ENCODE results near the gene FBLN2.

FBLN2 gene

DNA sequence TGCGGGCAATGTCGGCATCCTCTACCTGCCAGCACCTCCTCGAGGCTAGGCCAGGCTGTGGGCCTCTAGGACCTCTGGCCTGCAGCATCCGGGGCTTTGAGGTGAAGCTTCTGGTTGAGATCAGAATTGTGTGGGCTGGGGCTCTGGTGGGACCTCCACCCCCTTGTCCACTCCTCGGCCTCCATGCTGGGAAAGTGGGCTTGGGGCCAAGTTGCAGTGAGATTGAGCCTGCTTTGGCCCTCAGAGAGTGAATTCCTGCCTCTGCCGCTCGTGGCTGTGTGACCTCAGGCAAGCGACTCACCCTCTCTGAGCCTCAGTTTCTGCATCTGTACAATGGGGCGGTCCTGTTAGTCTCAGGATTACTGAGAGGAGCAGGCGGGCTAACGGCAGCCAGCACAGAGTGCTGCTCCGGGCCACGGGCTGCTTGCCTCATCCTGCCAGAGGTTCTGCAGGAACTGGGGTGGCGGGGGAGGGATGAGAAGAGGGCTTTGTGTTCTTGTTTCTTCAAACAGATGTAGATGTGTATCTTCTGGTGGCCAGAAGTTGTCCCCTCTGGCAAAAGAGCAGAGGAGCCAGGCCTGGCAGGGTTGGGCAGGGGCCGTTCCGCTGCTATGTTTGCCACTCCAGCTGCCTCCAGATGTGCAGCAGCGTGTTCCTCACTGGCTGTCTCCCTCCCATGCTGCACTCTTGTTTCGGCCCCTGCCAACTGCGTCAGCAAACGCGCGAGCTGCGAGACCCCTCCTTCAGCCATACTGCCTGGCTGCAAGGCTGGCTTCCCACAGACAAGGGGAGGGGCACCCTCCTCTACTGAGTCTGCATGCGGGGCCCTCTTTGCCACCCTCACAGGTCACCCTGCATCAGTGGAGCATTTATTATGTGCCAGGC, 33.7 kb downstream of the FBLN2 start:
- DNase-seq (ENCODE audit: low spot score): no peak

DNA sequence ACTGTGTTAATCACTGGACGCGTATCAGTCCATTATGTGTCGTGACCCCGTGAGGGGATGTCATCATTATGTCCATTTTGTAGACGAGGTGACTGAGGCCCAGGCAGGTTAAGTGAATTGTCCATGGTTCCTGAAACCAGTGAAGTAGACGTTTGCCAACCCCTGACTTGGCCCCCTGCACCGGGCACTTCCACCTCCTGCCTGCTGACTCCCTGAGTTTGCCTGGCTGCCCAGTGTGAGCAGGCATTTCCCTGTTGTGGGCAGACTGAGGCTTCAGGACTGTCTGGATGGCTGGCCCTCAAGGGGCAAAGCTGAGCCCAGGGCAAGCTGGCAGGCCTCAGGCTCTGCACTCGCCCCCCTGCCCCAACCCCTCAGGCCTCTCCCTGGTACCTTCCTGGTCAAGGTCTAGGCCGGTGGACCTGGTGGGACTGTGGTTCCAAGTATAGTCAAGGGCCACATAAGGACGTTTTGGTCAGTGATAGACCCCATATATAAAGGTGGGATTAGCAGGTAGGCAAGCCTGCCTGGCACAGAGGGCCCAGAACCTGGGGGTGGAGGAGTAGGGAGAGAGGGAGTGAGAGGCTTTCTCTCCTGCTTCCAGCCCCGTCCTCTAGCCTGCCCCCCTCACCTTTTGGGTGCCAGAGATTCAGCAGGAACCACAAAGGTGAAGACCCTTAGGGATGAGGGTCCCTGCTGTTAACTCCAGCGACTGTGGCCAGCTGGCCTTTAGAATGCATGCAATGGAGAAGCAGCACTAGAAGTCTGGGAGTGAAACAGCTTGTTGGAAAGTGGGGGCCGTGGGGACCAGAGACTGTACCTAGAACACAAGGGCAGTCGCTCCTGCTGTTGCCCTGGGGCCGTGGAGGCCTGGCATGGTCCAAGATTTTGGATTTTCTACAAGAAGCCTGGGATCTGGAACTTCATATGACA, 34.6 kb downstream of the FBLN2 start:
- no peak for DNase-seq (ENCODE audit: low spot score)

DNA sequence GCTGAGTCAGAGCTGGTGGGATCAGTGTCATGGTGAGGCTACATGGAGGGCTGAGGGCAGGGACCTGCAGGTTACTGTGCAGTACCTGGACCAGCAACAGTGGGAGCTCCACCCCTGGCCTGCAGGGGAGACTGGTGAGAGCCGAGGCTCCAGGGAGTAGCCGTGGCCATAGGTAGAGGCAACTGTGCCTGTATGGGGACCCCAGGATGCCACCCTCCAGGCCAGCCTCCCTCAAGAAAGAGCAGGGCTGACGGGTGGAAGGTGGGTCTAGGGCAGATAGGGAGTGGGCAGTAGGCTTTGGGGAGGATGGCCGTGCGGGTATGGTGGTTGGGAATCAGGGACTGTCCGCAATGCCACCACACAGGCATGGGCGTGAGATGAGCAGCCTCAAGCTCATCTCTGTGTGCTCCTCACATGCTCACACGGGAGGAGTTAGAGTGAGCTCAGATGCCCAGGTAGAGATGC, 35.5 kb downstream of the FBLN2 start:
- DNase-seq (ENCODE audit: low spot score): no peak

DNA sequence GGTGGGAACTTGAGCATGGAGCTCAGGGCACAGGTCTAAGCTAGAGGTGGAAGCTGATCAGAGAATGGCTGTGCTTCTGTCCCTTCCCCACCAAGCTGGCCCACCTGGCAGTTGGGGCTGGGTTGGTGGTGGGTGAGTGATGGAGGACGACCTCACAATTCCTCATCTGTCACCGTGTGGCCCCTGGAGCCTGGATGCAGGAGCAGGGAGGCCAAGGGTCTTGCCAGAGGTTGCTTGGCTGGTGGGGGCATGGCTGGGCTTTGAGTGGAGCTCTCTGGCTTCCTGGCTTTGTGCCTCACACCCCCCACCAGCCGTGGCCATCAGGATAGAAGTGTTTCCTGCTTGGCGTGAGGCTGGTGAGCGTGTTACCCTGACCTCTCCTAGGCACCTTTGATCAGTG, 36.0 kb downstream of the FBLN2 start:
- DNase-seq (ENCODE audit: low spot score): no peak

DNA sequence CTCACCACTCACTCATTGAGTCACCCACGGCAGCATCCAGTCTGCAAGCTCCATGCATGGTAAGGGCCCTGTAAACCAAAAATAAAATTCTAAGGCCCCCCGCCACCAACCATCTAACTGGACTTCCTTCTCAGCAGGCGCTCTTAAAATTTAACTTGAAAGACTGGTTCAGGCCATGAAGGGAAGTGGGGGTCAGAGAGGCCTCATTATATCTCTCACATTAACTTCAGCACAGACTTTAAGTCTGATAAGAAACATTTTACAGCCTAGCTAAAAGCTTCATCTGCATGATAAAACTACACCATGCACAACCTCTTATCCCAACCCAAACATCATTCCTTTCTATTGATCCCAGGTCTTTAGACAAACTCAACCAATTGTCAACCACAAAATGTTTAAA, 38.5 kb downstream of the FBLN2 start:
- no peak for DNase-seq (ENCODE audit: low spot score)

DNA sequence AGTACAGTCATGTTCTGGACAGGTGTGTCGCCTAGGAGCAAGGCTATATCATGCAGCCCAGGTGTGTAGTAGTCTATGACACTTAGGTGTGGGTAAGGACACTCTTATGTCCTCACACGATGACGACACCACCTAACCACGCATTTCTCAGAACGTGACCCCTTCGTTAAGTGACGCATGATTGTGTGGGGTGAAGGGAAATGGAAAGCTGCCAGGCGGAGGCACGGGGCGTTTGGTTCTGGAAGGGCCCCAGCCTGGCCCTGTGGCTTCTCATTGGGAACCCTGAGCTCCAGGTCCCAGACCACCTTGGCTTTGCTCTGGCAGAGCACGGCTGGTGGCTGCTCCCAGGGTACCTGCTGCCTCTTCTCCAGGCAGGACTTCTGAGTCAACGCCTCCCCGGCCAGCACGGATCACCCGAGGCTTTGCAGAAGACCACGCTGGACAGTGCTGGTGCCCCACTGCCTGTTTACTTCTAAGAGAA, 39.3 kb downstream of the FBLN2 start:
- DNase-seq (ENCODE audit: low spot score): no peak

DNA sequence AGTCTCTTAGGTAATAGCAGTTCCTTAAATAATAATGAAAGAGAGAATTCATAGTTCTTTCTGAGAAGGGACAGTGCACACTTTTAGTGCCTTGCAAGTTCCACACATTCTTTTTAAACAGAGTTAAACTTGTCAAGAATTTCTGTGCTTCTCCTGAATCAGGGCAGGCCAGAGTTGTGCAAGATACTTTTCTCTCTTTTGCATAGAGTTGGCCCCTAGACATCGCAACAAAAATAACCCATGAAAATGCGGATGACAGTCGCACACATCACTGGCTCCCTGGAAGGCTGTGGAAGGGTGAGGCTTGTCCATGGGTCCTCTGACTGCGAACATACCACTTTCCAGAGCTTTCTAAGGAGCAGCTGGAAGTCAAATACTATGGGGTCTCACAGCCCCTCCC, 40.1 kb downstream of the FBLN2 start:
- DNase-seq (ENCODE audit: low spot score): no peak

DNA sequence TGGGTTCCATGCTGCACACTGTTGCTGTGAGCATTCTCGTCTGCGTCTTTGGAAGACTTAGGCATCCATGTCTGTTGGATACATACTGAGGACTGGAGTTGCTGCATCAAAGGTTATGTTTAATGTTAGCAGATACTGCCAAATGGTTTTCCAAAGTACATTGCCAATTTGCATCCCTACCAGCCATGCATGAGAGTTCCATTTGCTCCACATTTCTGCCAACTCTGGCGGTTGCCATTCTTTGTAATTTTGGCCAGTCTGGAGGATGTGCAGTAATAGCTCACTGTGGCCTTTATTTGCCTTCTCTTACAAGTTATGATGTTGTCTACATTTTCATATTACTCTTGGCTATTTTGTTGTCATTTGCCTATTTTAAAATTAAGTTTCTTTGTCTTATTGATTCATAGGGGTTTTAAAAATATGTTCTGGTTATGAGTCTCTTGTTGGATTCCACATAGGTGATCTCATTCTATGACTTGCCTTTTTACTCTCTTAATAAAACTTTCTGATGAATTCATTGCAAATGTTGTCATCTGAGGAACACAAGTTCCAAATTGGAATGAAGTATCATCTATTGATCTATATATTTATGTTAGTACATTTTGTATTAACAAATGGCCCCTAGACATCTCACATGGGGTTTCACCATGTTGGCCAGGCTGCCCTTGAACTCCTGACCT, 42.1 kb downstream of the FBLN2 start:
- no peak for DNase-seq (ENCODE audit: low spot score)

DNA sequence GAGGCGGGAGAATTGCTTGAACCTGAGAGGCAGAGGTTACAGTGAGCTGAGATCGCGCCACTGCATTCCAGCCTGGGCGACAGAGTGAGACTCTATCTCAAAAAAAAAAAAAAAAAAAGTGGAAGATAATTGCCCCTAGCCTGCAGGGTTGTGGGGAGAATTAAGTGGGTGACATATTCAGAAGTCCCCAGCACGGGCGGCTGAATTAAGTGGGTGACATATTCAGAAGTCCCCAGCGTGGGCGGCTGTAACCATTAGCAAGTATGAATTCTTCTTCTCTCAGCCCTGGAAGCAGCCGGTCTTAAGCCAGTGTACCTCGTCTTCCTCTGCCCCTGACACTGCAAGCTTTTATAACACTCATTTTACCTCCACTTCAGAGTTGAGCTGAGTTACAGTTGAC, 44.7 kb downstream of the FBLN2 start:
- no peak for DNase-seq (ENCODE audit: low spot score)

DNA sequence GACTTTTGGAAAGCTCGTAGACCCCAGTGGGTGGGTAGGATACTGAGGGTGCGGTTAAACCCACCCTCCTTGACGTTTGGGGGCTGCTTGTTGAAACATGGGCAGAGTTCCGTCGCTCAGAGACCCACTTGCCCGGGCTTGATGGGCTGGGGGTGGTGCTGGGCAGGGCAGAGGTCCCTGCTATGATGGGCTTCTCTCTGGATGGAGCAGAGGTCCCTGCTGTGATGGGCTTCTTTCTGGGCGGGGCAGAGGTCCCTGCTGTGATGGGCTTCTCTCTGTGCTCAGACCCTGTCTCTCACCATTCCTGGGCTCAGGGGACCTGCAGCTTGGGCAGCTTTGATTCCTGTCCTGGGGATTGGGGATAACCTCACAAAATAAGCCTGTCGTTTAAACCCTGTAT, 45.2 kb downstream of the FBLN2 start:
- no peak for DNase-seq (ENCODE audit: low spot score)

DNA sequence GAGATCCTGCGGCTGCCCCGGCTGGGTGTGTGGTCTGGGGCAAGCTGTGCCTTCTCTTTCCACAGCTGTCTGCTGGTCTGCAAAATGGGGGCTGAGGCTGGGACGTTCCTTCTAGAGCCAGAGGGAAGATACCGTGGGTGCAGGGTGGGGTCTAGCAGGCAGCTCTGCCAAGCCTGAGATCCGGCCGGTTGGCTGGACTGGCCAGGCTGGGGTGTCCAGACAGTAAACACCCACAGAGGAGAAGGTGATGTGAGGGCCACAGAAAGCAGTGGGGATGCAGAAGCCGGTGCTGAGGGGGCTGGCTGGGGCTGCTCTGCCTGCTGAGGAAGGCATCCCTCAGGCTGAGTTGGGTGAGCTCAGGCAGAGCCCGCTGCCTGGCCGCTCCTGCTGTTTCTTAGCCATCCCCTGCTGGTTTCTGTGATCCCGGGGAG, 46.1 kb downstream of the FBLN2 start:
- DNase-seq (ENCODE audit: low spot score): no peak

DNA sequence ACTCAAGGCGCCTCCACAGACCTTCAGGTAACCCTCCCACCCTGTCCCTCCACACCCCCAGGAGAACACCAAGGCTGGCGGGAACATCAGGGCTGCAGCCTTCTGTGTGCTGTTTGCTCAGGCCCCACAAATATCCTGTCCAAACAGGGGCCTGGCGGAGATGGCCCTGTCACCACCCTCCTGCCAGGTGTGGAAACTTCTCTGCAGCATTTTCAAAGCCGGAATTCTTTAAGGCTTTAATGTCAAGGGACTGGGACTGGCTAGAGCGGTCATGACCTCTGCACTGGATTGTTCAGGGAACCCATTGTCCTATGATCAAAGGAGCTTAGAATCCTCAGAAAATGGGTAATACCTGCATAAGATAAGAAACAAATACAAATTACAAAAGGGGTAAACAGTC, 46.6 kb downstream of the FBLN2 start:
- no peak for DNase-seq (ENCODE audit: low spot score)

DNA sequence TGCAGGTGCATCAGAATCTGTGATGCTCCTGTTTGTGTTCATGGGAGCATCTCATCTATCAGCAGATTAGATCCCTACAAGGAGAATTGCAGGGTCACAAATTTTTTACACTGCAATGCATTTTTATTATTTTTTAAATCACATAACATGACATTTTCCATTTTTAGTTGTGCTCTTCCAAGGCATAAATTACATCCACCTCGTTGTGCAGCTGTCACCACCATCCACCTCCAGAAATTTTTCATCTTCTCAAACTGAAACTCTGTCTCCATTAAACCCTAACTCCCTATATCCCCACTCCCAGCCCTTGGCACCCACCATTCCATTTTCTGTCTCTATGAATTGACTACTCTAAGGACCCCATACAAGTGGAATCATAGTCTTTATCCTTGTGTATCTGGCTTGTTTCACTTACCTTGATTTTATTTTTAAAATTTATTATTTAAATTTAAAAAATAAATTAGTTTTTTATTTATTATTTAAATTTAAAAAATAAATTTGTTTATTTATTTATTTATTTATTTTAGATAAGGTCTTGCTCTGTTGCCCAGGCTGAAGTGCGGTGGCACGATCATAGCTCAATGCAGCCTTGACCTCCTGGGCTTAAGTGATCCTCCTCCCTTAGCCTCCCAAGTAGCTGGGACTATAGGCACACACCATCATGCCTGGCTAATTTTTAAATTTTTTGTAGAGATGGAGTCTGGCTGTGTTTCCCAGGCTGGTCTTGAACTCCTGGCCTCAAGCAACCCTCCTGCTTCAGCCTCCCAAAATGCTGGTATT, 47.7 kb downstream of the FBLN2 start:
- DNase-seq (ENCODE audit: low spot score): no peak

DNA sequence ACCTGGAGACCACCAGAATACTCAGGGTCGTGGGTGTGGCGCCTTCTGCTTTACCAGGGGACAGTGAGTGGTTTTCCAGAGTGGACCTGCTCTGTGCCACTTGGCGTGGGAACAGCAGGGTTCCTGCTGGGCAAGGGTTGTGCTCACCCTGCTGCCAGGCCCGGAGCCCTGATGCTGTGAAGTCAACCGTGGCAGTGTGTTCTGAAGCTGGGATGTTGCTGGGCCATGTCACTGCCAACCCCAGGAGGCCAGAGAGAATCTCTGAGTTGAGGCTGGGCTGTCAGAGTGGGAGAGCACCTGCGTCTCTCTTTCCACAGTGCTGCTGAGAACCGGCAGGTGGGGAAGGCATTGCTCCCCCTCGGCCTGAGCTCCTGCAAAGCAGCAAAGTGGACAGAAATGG, 48.7 kb downstream of the FBLN2 start:
- DNase-seq (ENCODE audit: low spot score): no peak

DNA sequence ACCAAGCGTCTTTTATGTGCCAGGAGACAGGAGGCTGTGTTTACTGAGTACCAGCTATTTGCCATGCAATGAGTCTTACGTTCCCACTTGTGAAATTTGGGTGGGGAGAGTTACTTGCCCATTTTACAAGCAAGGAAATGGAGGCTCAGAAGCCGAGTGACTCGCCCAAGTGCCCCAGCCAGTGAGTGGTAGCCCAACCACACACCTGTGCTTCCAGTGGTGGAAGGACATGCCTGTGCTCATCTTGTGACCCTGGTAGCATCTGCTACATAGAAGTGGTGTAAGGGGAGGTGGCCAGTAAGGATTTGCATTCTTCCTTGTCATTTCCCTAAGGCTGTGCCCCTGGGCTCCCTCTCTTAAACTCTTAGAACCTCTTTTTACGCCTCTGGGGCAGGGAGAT, 49.3 kb downstream of the FBLN2 start:
- DNase-seq (ENCODE audit: low spot score): no peak

DNA sequence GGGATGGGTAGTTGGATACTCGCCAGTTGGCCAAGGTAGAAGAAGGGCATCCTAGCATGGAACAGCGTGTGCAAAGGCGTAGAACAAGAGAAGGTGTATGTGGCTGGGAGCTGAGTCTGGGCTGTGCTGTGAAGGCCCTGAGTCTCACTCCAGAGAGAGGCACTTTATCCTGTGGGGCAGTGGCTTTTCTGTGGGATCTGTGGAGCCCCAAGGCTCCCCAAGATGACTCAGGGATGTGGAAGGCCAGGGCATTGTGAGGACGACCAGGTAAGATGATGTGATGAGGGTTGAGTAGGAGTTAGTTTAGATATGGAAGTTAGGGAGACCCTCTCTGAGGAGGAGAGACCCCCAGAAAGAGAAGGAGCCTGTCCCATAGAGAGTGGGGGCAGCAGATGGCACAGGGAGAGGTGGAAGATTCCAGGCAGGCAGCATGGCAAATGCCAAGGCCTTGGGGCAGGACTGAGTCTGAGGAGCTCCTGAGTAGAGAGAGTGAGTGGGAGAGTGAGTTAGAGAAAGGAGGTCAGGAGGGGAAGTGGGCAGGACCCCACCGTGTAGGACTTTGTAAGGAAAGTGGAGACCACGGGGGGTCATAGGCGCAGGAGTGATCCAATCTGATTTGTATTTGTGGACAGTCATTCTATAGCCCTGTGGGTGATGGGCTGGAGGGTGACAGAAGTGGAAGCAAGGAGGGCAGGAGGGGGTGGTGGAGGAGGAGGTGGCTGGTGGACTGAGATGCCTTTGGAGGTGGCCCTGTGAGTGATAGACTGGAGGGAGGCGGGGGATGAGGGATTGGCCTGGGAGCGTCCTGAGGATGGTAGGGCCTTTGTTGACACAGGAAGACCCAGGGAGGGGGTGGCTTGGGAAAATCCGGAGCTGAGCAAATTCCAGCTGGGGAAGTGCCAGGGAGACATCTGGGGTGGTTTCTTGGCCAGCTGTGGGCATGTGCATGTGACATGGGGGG, 50.3 kb downstream of the FBLN2 start:
- no peak for DNase-seq (ENCODE audit: low spot score)

DNA sequence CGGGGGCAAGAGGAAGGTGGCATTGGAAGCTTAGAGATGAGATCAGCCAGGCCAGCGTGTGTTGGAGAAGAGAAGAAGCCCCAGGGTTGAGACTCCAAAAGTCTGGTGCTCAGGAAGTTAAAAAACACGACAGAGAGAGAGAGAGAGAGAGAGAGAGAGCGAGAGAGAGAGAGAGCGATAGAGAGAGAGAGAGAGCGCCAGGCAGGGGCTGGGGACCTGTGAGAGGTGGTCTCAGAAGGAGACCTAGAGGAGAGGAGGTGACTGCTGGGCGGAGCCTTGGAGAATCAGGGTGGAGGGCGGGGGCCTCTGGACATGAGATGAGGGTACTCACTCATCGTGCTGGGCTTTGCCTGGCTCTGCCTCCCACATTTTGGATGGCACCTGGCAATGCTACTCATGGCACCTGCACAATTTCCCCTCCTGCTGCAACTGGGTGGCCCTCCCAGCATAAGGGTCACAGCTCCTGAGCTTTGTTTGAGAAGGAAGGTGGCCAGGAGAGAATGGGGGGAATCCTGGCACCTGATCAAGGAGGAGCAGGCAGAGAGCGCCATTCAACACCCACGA, 51.0 kb downstream of the FBLN2 start:
- no peak for DNase-seq (ENCODE audit: low spot score)

DNA sequence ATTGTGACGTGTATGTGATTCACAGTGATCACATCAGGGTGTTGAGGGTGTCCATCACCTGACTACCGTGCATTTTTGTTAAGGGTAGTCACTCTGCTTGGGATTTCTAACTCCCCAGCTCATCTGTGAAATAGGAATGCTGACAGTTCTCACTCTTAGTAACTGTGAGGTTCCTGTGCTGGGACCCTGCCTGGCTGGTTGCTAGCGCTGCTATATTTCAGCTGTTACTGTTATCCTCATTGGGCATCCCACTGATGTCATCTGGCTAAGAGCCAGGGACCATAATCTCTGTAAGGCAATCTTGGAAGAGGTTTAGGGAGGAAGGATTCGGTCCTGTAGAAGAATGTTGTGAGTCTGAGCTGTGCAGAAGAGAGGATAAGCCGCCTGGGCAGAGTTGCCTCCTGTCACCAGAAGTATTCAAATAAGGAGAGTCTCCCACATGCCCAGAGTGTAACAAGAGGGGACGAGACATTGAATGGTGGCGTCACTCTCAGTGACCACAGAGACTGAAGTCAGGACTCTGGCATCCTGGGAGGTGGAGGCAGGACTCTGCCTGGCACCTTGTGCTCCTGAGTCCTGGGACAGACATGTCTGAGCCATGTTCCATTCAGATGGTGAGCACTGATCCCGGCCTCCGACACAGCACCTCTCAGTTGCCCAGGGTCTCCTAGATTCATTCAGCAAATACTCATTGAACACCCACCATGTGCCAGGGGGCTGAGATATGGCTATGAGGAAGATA, 52.2 kb downstream of the FBLN2 start:
- no peak for DNase-seq (ENCODE audit: low spot score)

DNA sequence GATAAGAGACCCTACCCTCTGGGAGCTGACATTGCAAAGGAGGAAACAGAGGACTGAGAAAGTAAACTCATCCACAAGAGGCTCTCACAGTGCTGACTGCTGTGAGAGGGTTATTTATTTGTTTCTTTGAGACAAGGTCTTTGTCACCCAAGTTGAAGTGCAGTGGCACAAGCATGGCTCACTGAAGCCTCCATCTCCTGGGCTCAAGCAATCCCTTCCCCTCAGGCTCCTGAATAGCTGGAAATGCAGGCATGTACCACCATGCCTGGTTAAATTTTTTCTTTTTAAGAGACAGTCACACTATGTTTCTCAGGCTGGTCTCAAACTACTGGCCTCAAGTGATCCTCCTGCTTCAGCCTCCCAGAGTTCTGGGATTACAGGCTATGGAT, 52.8 kb downstream of the FBLN2 start:
- no peak for DNase-seq (ENCODE audit: low spot score)
